Measurements from ENCODE around the gene NME8.

Gene NME8

DNA sequence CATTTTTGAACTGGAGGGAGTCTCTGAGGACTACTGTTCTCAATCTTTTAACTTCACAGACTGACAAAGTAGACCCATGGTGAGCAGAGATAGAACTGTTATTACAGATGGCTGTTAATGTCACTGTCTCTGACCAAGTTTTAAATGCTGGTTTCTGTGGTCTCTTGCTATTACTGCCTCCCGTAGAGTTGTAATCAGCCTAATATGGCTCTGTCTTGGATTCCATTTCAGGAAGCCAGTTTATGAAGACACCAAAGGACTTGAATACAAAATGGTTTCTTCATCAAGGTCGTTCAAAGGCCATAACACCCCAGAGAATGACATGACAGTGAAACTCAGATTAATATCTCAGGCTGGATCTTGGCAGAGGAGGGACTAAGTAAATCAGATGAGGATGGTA lies 64.4 kb downstream of the NME8 start:
- ChIA-PET POLR2A (no interaction called here), CTCF (interaction anchor here (1.1 to 1.7 kb wide), 2 partner anchors 8 to 303 kb away, joined by 3 to 5 read pairs; partner anchors contain the start of gene EPDR1)
- DNase-seq (ENCODE audit: low read depth, low spot score) = no peak
- TF ChIP-seq, protein P1, sequence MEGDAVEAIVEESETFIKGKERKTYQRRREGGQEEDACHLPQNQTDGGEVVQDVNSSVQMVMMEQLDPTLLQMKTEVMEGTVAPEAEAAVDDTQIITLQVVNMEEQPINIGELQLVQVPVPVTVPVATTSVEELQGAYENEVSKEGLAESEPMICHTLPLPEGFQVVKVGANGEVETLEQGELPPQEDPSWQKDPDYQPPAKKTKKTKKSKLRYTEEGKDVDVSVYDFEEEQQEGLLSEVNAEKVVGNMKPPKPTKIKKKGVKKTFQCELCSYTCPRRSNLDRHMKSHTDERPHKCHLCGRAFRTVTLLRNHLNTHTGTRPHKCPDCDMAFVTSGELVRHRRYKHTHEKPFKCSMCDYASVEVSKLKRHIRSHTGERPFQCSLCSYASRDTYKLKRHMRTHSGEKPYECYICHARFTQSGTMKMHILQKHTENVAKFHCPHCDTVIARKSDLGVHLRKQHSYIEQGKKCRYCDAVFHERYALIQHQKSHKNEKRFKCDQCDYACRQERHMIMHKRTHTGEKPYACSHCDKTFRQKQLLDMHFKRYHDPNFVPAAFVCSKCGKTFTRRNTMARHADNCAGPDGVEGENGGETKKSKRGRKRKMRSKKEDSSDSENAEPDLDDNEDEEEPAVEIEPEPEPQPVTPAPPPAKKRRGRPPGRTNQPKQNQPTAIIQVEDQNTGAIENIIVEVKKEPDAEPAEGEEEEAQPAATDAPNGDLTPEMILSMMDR (IDR thresholded peaks at IDR 0.05; ENCODE audit: insufficient read depth, low read length, missing control alignments) = no peak
- no peak overlapping the region for H3K4me3 ChIP-seq (ENCODE audit: low read depth, low read length)

DNA sequence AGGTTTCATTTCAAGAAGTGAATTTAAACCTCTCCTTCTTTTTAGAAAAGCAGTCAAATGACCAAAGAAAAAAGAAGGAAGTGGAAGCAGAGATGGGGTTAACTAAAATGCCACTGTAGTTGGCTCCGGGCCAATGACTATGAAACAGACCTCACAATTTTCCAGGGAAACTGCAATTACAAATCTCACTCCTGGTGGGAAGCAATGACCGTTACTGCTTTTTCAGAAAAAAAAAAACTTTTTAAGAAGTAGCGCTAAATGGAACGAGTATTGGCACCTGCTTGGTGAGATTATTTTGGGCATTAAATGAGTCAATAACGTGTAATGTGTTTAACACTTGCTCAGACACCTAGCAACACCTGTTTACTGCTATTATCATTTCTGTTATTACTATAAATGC lies 67.0 kb downstream of the NME8 start:
- POLR2A ChIA-PET = no interaction called here
- no peak for DNase-seq (ENCODE audit: low read depth, low spot score)
- CTCF ChIA-PET = interaction anchor here (5.8 kb wide), 1 partner anchor 11 kb away, joined by 46 read pairs; no protein-coding TSS in a partner anchor
- H3K4me3 ChIP-seq (ENCODE audit: low read depth, low read length) = no peak overlapping the region
- TF ChIP-seq, protein P1 (IDR thresholded peaks at IDR 0.05; ENCODE audit: insufficient read depth, low read length, missing control alignments) = no peak

DNA sequence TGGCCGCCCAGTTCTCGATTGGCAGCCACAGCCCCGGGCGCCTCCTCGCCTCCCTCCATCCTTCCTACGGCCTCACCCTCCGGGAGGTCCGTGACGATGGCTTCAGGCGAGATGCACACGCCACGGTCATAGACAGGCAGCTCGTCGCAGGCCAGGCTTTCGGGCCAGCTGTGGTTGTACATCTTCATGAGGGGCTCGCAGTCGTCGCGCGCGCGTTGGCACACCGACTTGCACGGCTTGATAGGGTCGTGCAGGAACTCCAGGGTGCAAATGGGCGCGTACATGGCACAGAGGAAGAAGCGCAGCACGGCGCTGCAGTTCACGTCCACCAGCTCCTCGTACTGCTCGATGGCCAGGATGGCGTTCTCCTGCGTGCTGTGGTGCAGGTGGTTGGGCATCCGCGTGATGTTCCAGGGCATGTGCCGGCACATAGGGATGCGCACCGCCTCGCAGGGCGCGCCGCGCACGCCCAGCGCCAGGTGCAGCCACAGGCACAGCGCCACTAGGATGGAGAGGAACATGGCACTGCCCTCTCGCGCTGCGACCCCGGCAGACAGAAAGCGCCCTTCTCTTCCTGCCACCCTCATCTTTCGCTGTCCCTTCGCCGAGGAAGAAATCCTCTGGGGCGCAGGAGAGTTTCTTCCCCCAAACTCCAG lies 67.7 kb downstream of the NME8 start:
- no peak for DNase-seq (ENCODE audit: low read depth, low spot score)
- H3K4me3 ChIP-seq (ENCODE audit: low read depth, low read length) = peak overlapping the region; percentile 55
- ChIA-PET CTCF (interaction anchor here (1.4 to 5.8 kb wide), 6 partner anchors 12 to 452 kb away, joined by 3 to 46 read pairs (median 7); no protein-coding TSS in a partner anchor), POLR2A (no interaction called here)
- TF ChIP-seq, protein P1 (IDR thresholded peaks at IDR 0.05; ENCODE audit: insufficient read depth, low read length, missing control alignments) = no peak

DNA sequence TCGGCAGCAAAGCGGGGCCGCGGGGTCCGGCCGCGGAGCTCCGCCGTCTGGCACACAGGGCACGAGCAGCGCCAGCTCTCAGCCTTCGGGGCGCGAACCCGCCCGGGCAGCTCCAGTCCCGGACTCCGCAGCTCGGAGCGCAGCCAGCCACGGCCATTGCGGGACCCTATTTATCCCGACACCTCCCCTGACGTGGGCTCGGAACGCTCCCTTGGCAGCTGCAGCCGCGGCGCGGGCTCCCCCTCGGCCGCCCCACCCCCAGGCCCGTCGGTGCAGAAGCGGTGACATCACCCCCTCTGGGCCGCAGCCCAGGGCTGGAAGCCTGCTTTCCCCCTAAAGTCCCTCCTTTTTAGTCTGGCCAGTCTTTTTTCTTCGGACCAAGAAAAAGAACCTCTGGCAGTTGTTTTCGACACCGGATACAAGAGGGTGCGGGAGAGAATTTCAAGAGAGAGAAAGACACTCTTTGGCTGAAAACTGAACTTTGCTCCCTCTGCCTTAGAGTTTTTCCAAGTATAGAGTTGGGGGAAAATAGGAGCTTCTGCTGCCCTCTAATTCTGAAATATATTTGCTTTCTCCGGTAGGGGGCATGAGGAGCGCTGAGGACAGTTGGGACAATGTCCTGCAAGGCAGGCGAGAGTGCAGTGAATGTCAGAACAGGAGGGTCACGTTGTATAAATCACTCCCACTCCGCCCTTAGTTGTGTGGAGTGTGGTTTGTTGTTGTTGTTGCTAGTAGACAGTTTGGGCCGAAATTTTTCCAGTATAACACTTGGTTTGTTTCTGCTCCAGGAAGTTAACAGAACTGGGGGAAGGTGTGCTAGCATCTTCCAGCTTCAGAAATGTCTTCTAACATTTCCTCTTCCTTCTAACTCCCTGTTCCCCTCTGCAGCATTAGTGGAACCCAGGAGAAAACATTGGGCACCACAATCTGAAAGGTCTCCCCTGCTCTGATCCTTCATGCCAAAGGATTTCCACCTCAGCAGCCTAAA lies 68.6 kb downstream of the NME8 start, which contains the start of gene SFRP4:
SFRP4 (minus strand) TSS at position 145 of the 988 bp plus-strand sequence. CDS start 280 bp downstream, outside the sequence.
- peak within 1 kb of the TSS; percentile 55 for H3K4me3 ChIP-seq (ENCODE audit: low read depth, low read length)
- TF ChIP-seq, protein P1 (IDR thresholded peaks at IDR 0.05; ENCODE audit: insufficient read depth, low read length, missing control alignments) = peak; percentile 63
- POLR2A ChIA-PET = interaction anchor here (0.7 to 1.0 kb wide), 2 partner anchors 9 to 14 kb away, joined by 4 read pairs; no protein-coding TSS in a partner anchor
- CTCF ChIA-PET = interaction anchor here (0.9 to 5.8 kb wide), 8 partner anchors 11 to 451 kb away, joined by 3 to 46 read pairs (median 4); no protein-coding TSS in a partner anchor
- no peak for DNase-seq (ENCODE audit: low read depth, low spot score)

- no peak for DNase-seq (ENCODE audit: low read depth, low spot score)
- CTCF ChIA-PET = interaction anchor here (1.0 to 5.8 kb wide), 3 partner anchors 10 to 297 kb away, joined by 4 to 46 read pairs (median 14); no protein-coding TSS in a partner anchor
- TF ChIP-seq, protein P1 (IDR thresholded peaks at IDR 0.05; ENCODE audit: insufficient read depth, low read length, missing control alignments) = no peak
- POLR2A ChIA-PET = no interaction called here
- H3K4me3 ChIP-seq (ENCODE audit: low read depth, low read length) = no peak overlapping the region
Measured at GRCh38 chr7:37918526-37918925, 70.1 kb downstream of the NME8 start.

Measured in AG04449 (cell line).